SU-DHL-6 (cell line): ENCODE measurements around the gene GRIK1.

Experiments used
- EZH2phosphoT487 ChIP-seq: fragments of 200-600 bp; sonication (generic), shearing (Covaris generic); conservative IDR thresholded peaks from 2 replicates; pipeline ENCODE4 v1.6.1; 2018; ENCODE audit warnings: mild to moderate bottlenecking, antibody characterized with exemption, low read length, moderate library complexity, mixed read lengths
- TF ChIP-seq, protein P1 (sequence below): fragments of 200-600 bp; sonication (generic); IDR thresholded peaks from one replicate; pipeline ENCODE4 v1.5.1; 2017; ENCODE audit warnings: antibody characterized with exemption, mild to moderate bottlenecking, low read length, moderate library complexity; ENCODE audit not compliant: insufficient read depth, poor library complexity, severe bottlenecking

DNA sequence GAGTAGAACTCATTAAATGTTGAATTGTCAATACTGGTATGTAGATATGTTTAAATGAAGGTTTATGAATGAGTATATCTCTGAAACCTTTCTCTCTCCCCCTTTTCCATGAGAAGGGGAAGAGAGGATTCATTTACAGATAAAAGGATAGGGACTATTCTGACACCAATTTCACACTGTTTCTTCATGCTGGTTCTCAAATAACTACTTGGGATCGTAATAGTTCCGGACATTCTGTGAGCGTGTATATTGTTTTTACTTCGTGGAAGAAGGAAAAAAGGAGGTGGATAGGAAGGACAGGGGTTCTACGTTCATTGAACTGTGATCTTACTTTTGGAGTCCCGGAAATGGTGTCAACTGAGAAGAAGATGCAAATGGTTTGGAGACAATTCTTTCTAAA, 284.2 kb downstream of the GRIK1 start:
- TF ChIP-seq, protein P1, sequence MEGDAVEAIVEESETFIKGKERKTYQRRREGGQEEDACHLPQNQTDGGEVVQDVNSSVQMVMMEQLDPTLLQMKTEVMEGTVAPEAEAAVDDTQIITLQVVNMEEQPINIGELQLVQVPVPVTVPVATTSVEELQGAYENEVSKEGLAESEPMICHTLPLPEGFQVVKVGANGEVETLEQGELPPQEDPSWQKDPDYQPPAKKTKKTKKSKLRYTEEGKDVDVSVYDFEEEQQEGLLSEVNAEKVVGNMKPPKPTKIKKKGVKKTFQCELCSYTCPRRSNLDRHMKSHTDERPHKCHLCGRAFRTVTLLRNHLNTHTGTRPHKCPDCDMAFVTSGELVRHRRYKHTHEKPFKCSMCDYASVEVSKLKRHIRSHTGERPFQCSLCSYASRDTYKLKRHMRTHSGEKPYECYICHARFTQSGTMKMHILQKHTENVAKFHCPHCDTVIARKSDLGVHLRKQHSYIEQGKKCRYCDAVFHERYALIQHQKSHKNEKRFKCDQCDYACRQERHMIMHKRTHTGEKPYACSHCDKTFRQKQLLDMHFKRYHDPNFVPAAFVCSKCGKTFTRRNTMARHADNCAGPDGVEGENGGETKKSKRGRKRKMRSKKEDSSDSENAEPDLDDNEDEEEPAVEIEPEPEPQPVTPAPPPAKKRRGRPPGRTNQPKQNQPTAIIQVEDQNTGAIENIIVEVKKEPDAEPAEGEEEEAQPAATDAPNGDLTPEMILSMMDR = no peak
- no peak for TF ChIP-seq EZH2phosphoT487
